SK-N-SH treated with all-trans-retinoic acid at 6 μM for 48 hours (cell line): Measurements from ENCODE around the gene GALNT5.

Experiments
- ATAC-seq: fragments of 200-7000 bp; cut with Tn5 transposase; 3 replicates; pipeline ENCODE4 v1.9.1; 2020; ENCODE audit warnings: mild to moderate bottlenecking, moderate library complexity
- ARNTL ChIP-seq: fragments of 450-650 bp; formaldehyde crosslinking; IDR thresholded peaks from 2 replicates; pipeline ENCODE4 v1.5.0; 2020; ENCODE audit warnings: low read depth, mild to moderate bottlenecking, moderate library complexity, borderline replicate concordance
- BACH2 ChIP-seq: fragments of 250-450 bp; sonication (Bioruptor Pico); IDR thresholded peaks from 2 replicates; pipeline ENCODE4 v1.9.0; 2021; ENCODE audit warnings: mild to moderate bottlenecking, borderline replicate concordance
- CREB5 ChIP-seq: fragments of 250-450 bp; sonication (Bioruptor Pico); IDR thresholded peaks from 2 replicates; pipeline ENCODE4 v1.5.1; 2020; ENCODE audit warnings: low read depth, mild to moderate bottlenecking, moderate library complexity
- CSDC2 ChIP-seq: fragments of 250-450 bp; sonication (Bioruptor Pico); IDR thresholded peaks from 2 replicates; pipeline ENCODE4 v1.5.0; 2020; ENCODE audit warnings: mild to moderate bottlenecking, moderate library complexity
- CSRNP3 ChIP-seq: fragments of 250-450 bp; sonication (Bioruptor Pico); IDR thresholded peaks from 2 replicates; pipeline ENCODE4 v1.5.1; 2021; ENCODE audit warnings: mild to moderate bottlenecking, moderate library complexity
- ESRRG ChIP-seq: fragments of 250-450 bp; sonication (Bioruptor Pico); IDR thresholded peaks from 2 replicates; pipeline ENCODE4 v1.6.1; 2021; ENCODE audit warnings: mild to moderate bottlenecking
- GLIS3 ChIP-seq: fragments of 250-450 bp; sonication (Bioruptor Pico); IDR thresholded peaks from 2 replicates; pipeline ENCODE4 v1.5.0; 2020; ENCODE audit warnings: mild to moderate bottlenecking, moderate library complexity
- OSR1 ChIP-seq: fragments of 250-450 bp; sonication (Bioruptor Pico); IDR thresholded peaks from 2 replicates; pipeline ENCODE4 v1.8.0; 2022; ENCODE audit warnings: moderate library complexity, mild to moderate bottlenecking, inconsistent platforms
- POU6F1 ChIP-seq: fragments of 250-450 bp; sonication (Bioruptor Pico); IDR thresholded peaks from 2 replicates; pipeline ENCODE4 v1.8.0; 2021; ENCODE audit warnings: low read depth, mild to moderate bottlenecking, moderate library complexity, borderline replicate concordance
- PPARA ChIP-seq: fragments of 250-450 bp; sonication (Bioruptor Pico); IDR thresholded peaks from 2 replicates; pipeline ENCODE4 v1.5.0; 2020; ENCODE audit warnings: mild to moderate bottlenecking, borderline replicate concordance
- RARB ChIP-seq: fragments of 250-450 bp; sonication (Bioruptor Pico); IDR thresholded peaks from 2 replicates; pipeline ENCODE4 v1.8.0; 2021; ENCODE audit warnings: mild to moderate bottlenecking, moderate library complexity
- SNAI2 ChIP-seq: fragments of 250-450 bp; sonication (Bioruptor Pico); IDR thresholded peaks from 2 replicates; pipeline ENCODE4 v1.5.0; 2020; ENCODE audit warnings: mild to moderate bottlenecking, moderate library complexity
- TCF4 ChIP-seq: fragments of 250-450 bp; sonication (Bioruptor Pico); IDR thresholded peaks from 2 replicates; pipeline ENCODE4 v1.8.0; 2021; ENCODE audit warnings: mild to moderate bottlenecking, moderate library complexity, borderline replicate concordance
- TOX ChIP-seq: fragments of 250-450 bp; sonication (Bioruptor Pico); IDR thresholded peaks from 2 replicates; pipeline ENCODE4 v1.8.0; 2021; ENCODE audit warnings: mild to moderate bottlenecking, moderate library complexity, borderline replicate concordance
- TSHZ2 ChIP-seq: fragments of 250-450 bp; sonication (Bioruptor Pico); IDR thresholded peaks from 2 replicates; pipeline ENCODE4 v1.5.0; 2020; ENCODE audit warnings: mild to moderate bottlenecking, moderate library complexity
- ZC3H10 ChIP-seq: fragments of 250-450 bp; sonication (Bioruptor Pico); IDR thresholded peaks from 2 replicates; pipeline ENCODE4 v1.5.1; 2021; ENCODE audit warnings: mild to moderate bottlenecking, moderate library complexity
- ZFP3 ChIP-seq: fragments of 250-450 bp; sonication (Bioruptor Pico); IDR thresholded peaks from 2 replicates; pipeline ENCODE4 v1.5.0; 2020; ENCODE audit warnings: mild to moderate bottlenecking, moderate library complexity
- ZFP30 ChIP-seq: fragments of 450-650 bp; formaldehyde crosslinking; IDR thresholded peaks from 2 replicates; pipeline ENCODE4 v1.5.0; 2022; ENCODE audit warnings: mild to moderate bottlenecking, moderate library complexity
- ZNF565 ChIP-seq: fragments of 450-650 bp; formaldehyde crosslinking; conservative IDR thresholded peaks from 2 replicates; pipeline ENCODE4 v1.5.0; 2020; ENCODE audit warnings: low read depth, mild to moderate bottlenecking, moderate library complexity
- ZNF70 ChIP-seq: fragments of 450-650 bp; formaldehyde crosslinking; IDR thresholded peaks from 2 replicates; pipeline ENCODE4 v1.5.0; 2020; ENCODE audit warnings: mild to moderate bottlenecking, moderate library complexity
- ZNF8 ChIP-seq: fragments of 450-650 bp; formaldehyde crosslinking; IDR thresholded peaks from 2 replicates; pipeline ENCODE4 v1.5.0; 2020; ENCODE audit warnings: mild to moderate bottlenecking, moderate library complexity

The GALNT5 gene

GRCh38 chr2:157251932-157252331 lies 5.6 kb upstream of the GALNT5 start:
- no peak for ATAC-seq
- TF ChIP-seq ZNF565 (CRISPR knock-in tag) (no peak), ESRRG (CRISPR knock-in tag) (no peak), CSDC2 (CRISPR knock-in tag) (no peak), CREB5 (CRISPR knock-in tag) (no peak), ARNTL (CRISPR knock-in tag) (no peak), POU6F1 (CRISPR knock-in tag) (no peak), PPARA (no peak), TCF4 (no peak)

- ATAC-seq, result no peak
- TF ChIP-seq PPARA, result no peak
- no peak for TF ChIP-seq ZFP30
- TF ChIP-seq CREB5 (CRISPR knock-in tag), result no peak
- no peak for TF ChIP-seq POU6F1 (CRISPR knock-in tag)
- no peak for TF ChIP-seq ZNF70 (CRISPR knock-in tag)
- no peak for TF ChIP-seq CSRNP3 (CRISPR knock-in tag)
- TF ChIP-seq CSDC2 (CRISPR knock-in tag), result no peak
- no peak for TF ChIP-seq RARB (CRISPR knock-in tag)
- no peak for TF ChIP-seq ZC3H10 (CRISPR knock-in tag)
- no peak for TF ChIP-seq GLIS3
- no peak for TF ChIP-seq ARNTL (CRISPR knock-in tag)
- no peak for TF ChIP-seq BACH2 (CRISPR knock-in tag)
- no peak for TF ChIP-seq TOX
- no peak for TF ChIP-seq SNAI2 (CRISPR knock-in tag)
- TF ChIP-seq ZNF565 (CRISPR knock-in tag), result no peak
- TF ChIP-seq ZFP3, result no peak
- no peak for TF ChIP-seq TSHZ2
- no peak for TF ChIP-seq ESRRG (CRISPR knock-in tag)
- TF ChIP-seq, all 23 proteins: peak for 0
Observed at GRCh38 chr2:157252529-157252928, 5.0 kb upstream of the GALNT5 start.

GRCh38 chr2:157254041-157254440 lies 3.5 kb upstream of the GALNT5 start:
- no peak for ATAC-seq

More at GRCh38 chr2:157254041-157254440, 3.5 kb upstream of the GALNT5 start:
- TF ChIP-seq CSDC2 (CRISPR knock-in tag), result no peak
- TF ChIP-seq TSHZ2, result no peak
- TF ChIP-seq ZFP30, result no peak
- TF ChIP-seq ZNF8 (CRISPR knock-in tag), result no peak
- TF ChIP-seq OSR1 (CRISPR knock-in tag), result no peak
- TF ChIP-seq SNAI2 (CRISPR knock-in tag), result no peak
- TF ChIP-seq ZFP3, result no peak
- TF ChIP-seq RARB (CRISPR knock-in tag), result no peak
- no peak for TF ChIP-seq TCF4
- no peak for TF ChIP-seq POU6F1 (CRISPR knock-in tag)
